22Rv1 (cell line): Measurements from ENCODE around the gene TUBGCP3.

Experiments
- ZFX ChIP-seq: fragments of 450-650 bp; IDR thresholded peaks from 2 replicates; pipeline ENCODE4 v1.6.1; 2017; ENCODE audit warnings: antibody characterized with exemption, borderline replicate concordance
- TF ChIP-seq, protein P1 (sequence below): fragments of 450-650 bp; IDR thresholded peaks from 2 replicates; pipeline ENCODE4 v1.5.1; 2017; ENCODE audit warnings: mild to moderate bottlenecking

DNA sequence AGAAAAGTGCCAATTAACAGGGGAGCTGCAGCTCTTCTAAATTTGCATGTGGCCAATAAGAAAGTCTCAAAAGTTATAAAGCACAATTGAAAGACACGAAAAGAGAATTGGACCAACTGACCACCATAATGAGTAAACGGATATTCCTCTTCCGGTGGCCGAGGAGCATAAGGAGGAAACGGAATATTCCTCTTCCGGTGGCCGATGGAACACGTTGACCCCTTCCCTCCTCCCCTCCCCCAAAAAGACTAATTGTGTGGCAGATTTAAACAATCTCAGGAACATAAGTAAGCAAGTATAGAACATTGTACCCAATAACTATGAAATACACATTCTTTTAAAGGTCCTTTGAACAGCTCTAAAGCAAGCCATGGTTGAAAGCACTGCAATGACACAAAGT is 41.2 kb upstream of the TUBGCP3 start:
- TF ChIP-seq, protein P1, sequence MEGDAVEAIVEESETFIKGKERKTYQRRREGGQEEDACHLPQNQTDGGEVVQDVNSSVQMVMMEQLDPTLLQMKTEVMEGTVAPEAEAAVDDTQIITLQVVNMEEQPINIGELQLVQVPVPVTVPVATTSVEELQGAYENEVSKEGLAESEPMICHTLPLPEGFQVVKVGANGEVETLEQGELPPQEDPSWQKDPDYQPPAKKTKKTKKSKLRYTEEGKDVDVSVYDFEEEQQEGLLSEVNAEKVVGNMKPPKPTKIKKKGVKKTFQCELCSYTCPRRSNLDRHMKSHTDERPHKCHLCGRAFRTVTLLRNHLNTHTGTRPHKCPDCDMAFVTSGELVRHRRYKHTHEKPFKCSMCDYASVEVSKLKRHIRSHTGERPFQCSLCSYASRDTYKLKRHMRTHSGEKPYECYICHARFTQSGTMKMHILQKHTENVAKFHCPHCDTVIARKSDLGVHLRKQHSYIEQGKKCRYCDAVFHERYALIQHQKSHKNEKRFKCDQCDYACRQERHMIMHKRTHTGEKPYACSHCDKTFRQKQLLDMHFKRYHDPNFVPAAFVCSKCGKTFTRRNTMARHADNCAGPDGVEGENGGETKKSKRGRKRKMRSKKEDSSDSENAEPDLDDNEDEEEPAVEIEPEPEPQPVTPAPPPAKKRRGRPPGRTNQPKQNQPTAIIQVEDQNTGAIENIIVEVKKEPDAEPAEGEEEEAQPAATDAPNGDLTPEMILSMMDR, result no peak
- no peak for TF ChIP-seq ZFX
